Activated CD4-positive, alpha-beta T cell treated with anti-CD3 and anti-CD28 coated beads for 36 hours (primary cell): Measurements from ENCODE around the gene NTRK3. TPM values are rescaled to one million over a fixed set of nuclear protein-coding genes. Genes with fewer than 3 reads are reported as not detected.
"Not testable (repeated sequence)": the region's sequence is repeated elsewhere in the genome, so short reads cannot be mapped to it uniquely, and the experiment has no call there.

Source experiments
- ATAC-seq: fragments of 200-7000 bp; cut with Tn5 transposase; one replicate; pipeline ENCODE4 v1.10.0; 2021; ENCODE audit warnings: mild to moderate bottlenecking, moderate library complexity
- CTCF ChIA-PET: fragments of 350-600 bp; sonication (Branson Sonifier 250); formaldehyde crosslinking; loops from one replicate; lab custom pipeline; 2021; ENCODE audit warnings: antibody characterized with exemption; lab: Charles Lee
- POLR2A ChIA-PET: fragments of 350-600 bp; sonication (Branson Sonifier 250); formaldehyde crosslinking; loops from one replicate; lab custom pipeline; 2021; ENCODE audit warnings: antibody characterized with exemption, inconsistent platforms; lab: Charles Lee
- DNase-seq: peaks from one replicate; pipeline ENCODE4 v3.0.0-alpha.2; 2020
- H3K27ac Mint-ChIP-seq: one replicate; pipeline ENCODE4 v1.8.0; 2021; ENCODE audit warnings: mixed read lengths
- H3K27me3 Mint-ChIP-seq: one replicate; pipeline ENCODE4 v1.8.0; 2021; ENCODE audit warnings: mixed read lengths
- H3K36me3 Mint-ChIP-seq: one replicate; pipeline ENCODE4 v1.8.0; 2021; ENCODE audit warnings: low read depth, mixed read lengths
- H3K4me1 Mint-ChIP-seq: one replicate; pipeline ENCODE4 v1.8.0; 2021; ENCODE audit warnings: mixed read lengths
- H3K4me3 Mint-ChIP-seq: one replicate; pipeline ENCODE4 v1.8.0; 2021; ENCODE audit warnings: mild to moderate bottlenecking, moderate library complexity, mixed read lengths
- H3K9me3 Mint-ChIP-seq: one replicate; pipeline ENCODE4 v1.8.0; 2021; ENCODE audit warnings: low read depth, mixed read lengths
- intact Hi-C, 2 experiments: fragments of 100-400 bp; cut with DNase I in 1 of 2; cut with micrococcal nuclease in 1 of 2; formaldehyde crosslinking; loops; one replicate each; pipeline versions ENCODE4 v1.14.2 to v1.15.1; 2022 to 2024; cut with DNase I, micrococcal nuclease
- total RNA-seq, 2 experiments: library from RNA; stranded (reverse); gene quantifications; one replicate each; pipeline ENCODE4 v1.2.3, GENCODE V29; 2021

NTRK3 gene
- total RNA-seq, 2 experiments from 2014 or later, result 0.78 to 0.88 TPM

DNA sequence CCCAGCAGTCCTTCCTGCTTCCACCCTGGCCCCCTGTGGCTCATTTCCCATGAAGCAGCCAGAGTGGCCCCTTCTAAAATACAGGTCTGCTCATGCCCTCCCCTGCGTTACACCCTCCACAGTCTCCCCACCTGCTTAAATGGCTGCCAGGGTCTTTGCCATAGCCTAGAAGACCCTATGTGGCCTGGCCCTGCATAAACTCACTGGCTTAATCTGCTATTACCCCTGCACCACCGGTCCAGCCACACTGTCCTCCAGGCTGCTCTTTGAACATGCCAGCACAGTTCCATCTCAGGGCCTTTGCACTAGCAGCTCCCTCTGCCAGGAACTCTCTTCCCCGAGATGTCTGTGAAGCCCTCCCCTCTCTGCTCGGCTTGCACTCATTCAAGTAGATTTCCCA is 166.8 kb downstream of the NTRK3 start:
- Mint-ChIP-seq H3K36me3 (no peaks in the 10 kb centered on the region), H3K27ac (no peak overlapping the region), H3K27me3 (peaks cover 2% of the 10 kb centered on the region), H3K9me3 (no peaks in the 10 kb centered on the region), H3K4me1 (no peaks in the 10 kb centered on the region), H3K4me3 (no peak overlapping the region)
- ATAC-seq (no peak), DNase-seq (no peak)
- CTCF ChIA-PET, result no interaction called here
- POLR2A ChIA-PET, result no interaction called here
- intact Hi-C loops, result no loop called here

DNA sequence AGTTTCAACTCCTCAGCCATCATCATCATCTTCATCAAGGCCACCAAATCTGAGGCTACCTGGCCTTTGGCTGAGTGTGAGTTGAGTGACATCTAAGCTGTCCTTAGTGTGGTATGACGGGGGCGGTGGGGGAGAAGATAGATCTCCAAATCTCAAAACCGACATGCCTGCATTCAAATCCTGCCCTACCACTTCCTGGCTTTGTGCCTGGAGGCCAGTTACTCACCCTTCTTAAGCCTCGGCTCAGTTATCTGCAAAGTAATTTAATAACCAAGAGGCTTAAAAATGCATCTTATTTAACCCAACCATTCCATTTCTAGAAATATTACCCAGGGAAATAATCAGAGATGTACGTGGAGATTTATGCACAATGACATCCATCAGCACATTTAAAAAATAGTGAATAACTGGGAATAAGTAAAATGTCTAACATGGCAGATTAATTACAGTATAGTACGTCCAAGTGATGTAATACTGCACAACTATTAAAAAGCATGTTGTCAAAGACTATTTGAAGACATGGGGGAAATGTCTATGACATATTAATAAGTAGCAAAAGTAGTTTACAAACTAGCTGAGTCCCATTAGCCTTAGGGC is 167.4 kb downstream of the NTRK3 start:
- Mint-ChIP-seq H3K4me3 (no peak overlapping the region), H3K9me3 (no peaks in the 10 kb centered on the region), H3K27ac (no peak overlapping the region), H3K4me1 (no peaks in the 10 kb centered on the region), H3K36me3 (no peaks in the 10 kb centered on the region), H3K27me3 (peaks cover 2% of the 10 kb centered on the region)
- DNase-seq, result no peak
- intact Hi-C loops, result no loop called here
- ChIA-PET CTCF (no interaction called here), POLR2A (no interaction called here)
- ATAC-seq, result no peak

DNA sequence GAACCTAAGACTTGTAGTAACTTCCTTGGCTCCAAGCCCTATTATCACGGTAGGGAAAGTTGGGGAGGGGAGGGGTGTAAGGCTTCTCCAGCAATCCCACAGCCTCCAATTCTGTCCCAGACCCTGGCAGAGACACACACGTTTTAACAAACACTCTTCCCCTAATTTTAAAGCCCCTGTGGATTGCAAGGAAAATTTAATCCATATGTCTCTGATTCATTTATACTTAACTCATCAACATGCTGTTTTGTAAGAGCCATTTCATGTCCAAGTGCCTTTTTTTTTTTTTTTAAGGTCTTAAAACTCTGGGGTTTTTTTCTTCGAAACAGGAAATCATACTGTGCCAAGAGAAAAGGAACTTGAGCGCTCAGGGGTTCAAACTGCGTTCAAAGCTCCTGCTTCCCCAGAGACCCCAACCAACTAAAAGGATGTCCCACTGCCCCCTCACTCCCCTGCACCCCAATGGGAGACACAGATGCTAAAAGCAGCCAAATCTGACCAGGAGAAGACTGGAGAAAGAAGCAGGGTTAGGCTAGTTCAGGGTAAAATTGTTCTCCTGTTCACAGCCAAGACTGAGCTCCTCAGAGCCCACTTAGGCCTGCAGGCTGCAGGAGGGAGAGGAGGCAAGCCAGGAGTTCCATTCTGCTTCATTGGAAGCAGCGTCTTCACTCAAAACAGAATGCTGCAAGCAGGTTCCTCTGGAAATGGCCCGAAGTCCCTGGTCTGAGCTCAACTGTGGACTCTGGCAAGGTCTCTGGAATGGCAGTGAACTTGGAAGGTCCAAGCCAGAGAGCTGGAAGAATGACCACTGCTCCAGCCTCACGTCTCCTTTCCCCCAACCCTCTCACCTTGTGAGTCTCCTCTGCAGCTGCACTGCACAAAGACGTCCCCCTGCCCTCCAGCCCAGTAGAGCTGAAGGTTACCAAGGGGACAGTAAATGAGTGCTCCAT is 172.5 kb downstream of the NTRK3 start:
- no peak overlapping the region for H3K4me3 Mint-ChIP-seq
- no peaks in the 10 kb centered on the region for H3K27me3 Mint-ChIP-seq
- no peaks in the 10 kb centered on the region for H3K4me1 Mint-ChIP-seq
- ChIA-PET CTCF (interaction anchor here (0.7 kb wide), 1 partner anchor 869 kb away, joined by 3 read pairs; no protein-coding TSS in a partner anchor), POLR2A (no interaction called here)
- H3K9me3 Mint-ChIP-seq, result no peaks in the 10 kb centered on the region
- ATAC-seq (no peak), DNase-seq (no peak)
- no peaks in the 10 kb centered on the region for H3K36me3 Mint-ChIP-seq
- intact Hi-C loops, result no loop called here
- no peak overlapping the region for H3K27ac Mint-ChIP-seq

DNA sequence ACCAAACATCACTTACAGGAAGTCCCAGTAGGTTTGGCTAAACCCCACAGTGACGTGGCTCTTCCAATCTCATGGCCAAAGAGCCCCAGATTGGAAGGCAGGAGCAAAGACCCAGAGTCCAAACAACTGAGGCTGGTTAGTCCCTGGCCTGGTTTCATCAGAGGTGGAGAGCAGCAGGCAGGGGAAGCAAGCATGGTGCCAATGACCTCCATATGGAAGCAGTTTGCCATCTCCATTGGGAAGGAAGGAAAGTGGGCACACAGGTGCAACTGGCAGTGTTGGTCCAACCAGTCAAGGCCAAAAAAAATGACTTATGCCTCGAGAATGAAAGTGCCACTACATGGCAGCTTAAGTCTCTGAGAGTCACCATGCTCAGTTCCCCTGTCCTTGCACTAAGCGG is 175.9 kb downstream of the NTRK3 start:
- H3K9me3 Mint-ChIP-seq, result no peaks in the 10 kb centered on the region
- intact Hi-C loops, result no loop called here
- no peaks in the 10 kb centered on the region for H3K4me1 Mint-ChIP-seq
- no peaks in the 10 kb centered on the region for H3K36me3 Mint-ChIP-seq
- no peak overlapping the region for H3K4me3 Mint-ChIP-seq
- no peaks in the 10 kb centered on the region for H3K27me3 Mint-ChIP-seq
- POLR2A ChIA-PET, result no interaction called here
- no peak overlapping the region for H3K27ac Mint-ChIP-seq
- no peak for DNase-seq
- no peak for ATAC-seq
- CTCF ChIA-PET, result no interaction called here

DNA sequence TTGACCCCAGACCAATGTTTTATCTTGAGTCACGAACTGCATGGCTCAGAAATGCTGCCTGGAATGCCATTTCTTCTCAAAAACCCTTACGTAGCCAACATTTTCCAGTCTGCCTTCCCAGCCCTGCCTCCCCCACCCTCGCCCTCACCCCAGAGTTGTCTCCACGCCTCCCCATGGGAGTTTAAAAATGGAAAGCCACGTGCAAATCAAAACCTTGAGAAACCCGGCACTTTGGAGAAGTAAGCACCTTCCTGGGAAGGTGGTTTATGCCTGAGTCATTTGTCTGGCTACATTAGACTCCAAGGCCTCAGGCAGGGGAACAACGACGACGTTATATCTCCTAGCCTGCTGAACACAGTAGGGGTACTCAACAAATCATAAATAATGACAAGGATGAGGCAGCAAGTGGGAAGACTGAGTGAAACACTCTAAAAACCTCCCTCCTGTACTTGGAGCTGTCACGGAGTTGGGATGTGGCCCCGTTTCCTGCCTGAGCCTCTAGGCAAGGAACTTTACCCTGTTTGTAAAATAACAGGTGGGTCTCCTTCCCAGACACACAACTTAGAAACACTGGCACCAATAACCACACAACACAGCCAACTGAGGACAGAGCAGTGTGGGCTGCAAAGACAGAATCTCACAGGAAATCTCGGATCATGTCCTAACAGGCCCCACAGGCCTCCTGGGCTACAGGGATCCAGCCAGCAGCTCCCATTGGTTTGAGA is 179.1 kb downstream of the NTRK3 start:
- DNase-seq (no peak), ATAC-seq (no peak)
- no peaks in the 10 kb centered on the region for H3K9me3 Mint-ChIP-seq
- intact Hi-C loops, result no loop called here
- CTCF ChIA-PET, result no interaction called here
- H3K27me3 Mint-ChIP-seq, result no peaks in the 10 kb centered on the region
- no peaks in the 10 kb centered on the region for H3K36me3 Mint-ChIP-seq
- POLR2A ChIA-PET, result no interaction called here
- H3K4me1 Mint-ChIP-seq, result no peaks in the 10 kb centered on the region
- no peak overlapping the region for H3K4me3 Mint-ChIP-seq
- H3K27ac Mint-ChIP-seq, result no peak overlapping the region

DNA sequence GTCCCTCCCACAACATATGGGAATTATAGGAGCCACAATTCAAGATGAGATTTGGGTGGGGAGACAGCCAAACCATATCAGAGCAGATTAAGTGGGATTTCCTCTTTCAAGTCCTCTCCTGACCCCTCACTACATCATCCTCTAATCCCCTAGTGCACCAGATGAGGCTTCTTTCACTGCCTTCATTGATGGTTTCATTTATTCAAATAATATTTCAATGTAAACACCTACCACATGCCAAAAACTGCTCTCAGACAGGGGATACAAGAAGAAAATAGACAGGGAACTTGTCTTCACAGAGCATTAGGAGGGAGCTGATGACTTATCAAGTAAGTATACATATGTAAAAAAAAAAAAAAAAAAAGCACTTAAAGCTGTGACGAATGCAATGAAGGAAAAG is 180.2 kb downstream of the NTRK3 start:
- no peaks in the 10 kb centered on the region for H3K27me3 Mint-ChIP-seq
- no peak for ATAC-seq
- CTCF ChIA-PET, result interaction anchor here (0.8 kb wide), 1 partner anchor 91 kb away, joined by 3 read pairs; no protein-coding TSS in a partner anchor
- intact Hi-C loops, result no loop called here
- no peak overlapping the region for H3K4me3 Mint-ChIP-seq
- POLR2A ChIA-PET, result no interaction called here
- H3K36me3 Mint-ChIP-seq, result no peaks in the 10 kb centered on the region
- H3K9me3 Mint-ChIP-seq, result no peaks in the 10 kb centered on the region
- H3K4me1 Mint-ChIP-seq, result no peaks in the 10 kb centered on the region
- DNase-seq, result no peak
- H3K27ac Mint-ChIP-seq, result no peak overlapping the region

DNA sequence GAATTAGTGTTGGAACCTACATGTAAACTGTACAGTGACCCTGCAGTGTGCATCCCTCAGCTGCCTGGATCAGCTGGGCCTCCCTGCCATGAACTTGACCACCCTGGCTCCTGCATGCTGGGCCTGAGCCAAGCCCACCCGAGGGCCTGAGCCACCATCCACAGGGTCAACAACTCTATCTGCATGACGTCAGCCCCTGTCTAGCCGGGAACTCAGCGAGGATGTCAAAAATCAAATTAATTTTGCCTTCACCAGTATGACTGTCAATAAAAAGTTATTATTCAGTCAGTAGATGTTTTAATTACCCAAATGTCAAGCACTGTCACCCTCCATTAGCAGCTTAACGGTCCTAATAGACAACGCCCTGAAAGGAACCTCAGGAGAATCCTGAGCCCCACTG is 181.4 kb downstream of the NTRK3 start:
- DNase-seq, result no peak
- ATAC-seq, result no peak
- Mint-ChIP-seq H3K27ac (no peak overlapping the region), H3K9me3 (no peaks in the 10 kb centered on the region), H3K4me3 (no peak overlapping the region), H3K27me3 (no peaks in the 10 kb centered on the region), H3K4me1 (no peaks in the 10 kb centered on the region), H3K36me3 (no peaks in the 10 kb centered on the region)
- ChIA-PET POLR2A (no interaction called here), CTCF (no interaction called here)
- intact Hi-C loops, result no loop called here

DNA sequence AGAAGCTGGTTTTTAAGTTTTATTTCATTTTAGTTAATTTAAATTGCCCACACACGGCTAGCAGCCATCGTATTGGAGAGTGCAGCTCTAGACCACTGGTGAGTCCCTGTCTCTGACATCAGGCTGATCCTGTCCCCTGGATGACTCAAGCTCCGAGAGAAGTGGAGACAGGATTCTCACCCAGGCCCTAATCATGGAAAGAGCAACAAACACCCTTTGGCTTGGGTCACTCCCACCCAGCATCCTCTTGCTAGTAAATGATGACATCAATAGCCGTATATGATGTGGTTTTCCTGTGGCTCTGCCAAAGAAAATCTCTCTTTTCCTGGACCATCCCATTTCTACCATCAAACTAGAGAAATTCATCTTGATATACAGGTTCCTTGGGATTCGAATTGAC is 182.2 kb downstream of the NTRK3 start:
- ATAC-seq, result no peak
- CTCF ChIA-PET, result no interaction called here
- no peaks in the 10 kb centered on the region for H3K4me1 Mint-ChIP-seq

DNA sequence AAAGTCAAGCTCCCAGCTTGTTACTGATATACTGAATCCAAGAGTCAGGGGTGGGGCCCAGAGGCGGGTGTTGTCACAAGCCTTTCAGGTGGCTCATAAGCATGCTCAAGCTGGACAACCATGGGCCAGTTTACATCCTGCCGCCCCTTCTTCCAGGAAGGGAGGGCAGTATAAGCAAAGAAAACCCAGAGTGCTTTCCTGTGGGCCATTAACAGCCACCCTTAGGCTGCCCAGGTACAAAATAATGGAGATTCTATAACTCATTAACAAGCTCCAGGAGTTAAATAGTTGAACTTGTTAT is 183.2 kb downstream of the NTRK3 start:
- no peak for DNase-seq
- Mint-ChIP-seq H3K4me1 (no peaks in the 10 kb centered on the region), H3K27ac (no peak overlapping the region), H3K27me3 (no peaks in the 10 kb centered on the region), H3K9me3 (no peaks in the 10 kb centered on the region), H3K4me3 (no peak overlapping the region), H3K36me3 (no peaks in the 10 kb centered on the region)
- POLR2A ChIA-PET, result interaction anchor here (0.7 kb wide), 1 partner anchor 257 kb away, joined by 3 read pairs; no protein-coding TSS in a partner anchor
- CTCF ChIA-PET, result no interaction called here
- intact Hi-C loops, result no loop called here
- ATAC-seq, result no peak

More for the DNA sequence above, 182.2 kb downstream of the NTRK3 start:
- no peaks in the 10 kb centered on the region for H3K36me3 Mint-ChIP-seq
- no peak for DNase-seq
- no peak overlapping the region for H3K4me3 Mint-ChIP-seq
- POLR2A ChIA-PET, result no interaction called here
- no peaks in the 10 kb centered on the region for H3K27me3 Mint-ChIP-seq
- no peaks in the 10 kb centered on the region for H3K9me3 Mint-ChIP-seq
- no peak overlapping the region for H3K27ac Mint-ChIP-seq
- intact Hi-C loops, result no loop called here

DNA sequence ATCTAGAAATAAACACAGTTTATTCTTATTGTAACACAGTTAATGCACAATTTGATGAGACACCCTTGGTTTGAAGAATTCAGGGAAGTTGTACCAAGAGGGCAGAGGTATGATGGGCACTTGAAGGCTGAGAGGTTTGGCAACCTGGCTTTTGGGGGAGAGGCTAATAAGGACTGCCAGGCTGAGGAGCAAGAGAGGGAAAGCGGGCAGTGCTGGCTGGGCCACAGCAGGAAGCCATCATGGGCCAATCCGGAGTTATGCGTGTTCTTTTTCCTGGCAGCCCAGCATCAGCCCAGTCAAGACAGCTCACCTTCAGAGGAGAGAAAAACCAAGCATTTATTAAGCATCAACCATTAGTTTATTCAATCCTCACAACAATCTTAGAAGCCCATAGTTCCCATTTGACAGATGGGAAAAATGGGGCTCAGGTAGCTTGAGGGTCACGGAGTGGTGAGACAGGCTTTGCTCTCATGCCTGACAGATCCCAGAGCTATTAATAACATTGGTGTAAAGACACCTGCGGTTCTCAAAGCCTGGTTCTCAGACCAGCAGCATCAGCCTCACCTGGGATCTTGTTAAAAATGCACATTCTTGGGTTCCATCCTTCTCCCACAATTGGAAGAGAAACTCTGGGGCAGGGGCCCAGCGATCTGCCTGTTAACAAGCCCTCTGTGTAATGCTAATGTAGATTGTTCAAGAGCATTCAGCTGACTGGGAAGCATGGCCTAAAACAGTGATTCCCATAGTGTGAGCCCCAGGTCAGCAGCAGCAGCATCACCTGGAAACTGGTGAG is 183.7 kb downstream of the NTRK3 start:
- intact Hi-C loops, result no loop called here
- ChIA-PET POLR2A (no interaction called here), CTCF (no interaction called here)
- H3K4me1 Mint-ChIP-seq, result no peaks in the 10 kb centered on the region
- H3K27ac Mint-ChIP-seq, result no peak overlapping the region
- H3K9me3 Mint-ChIP-seq, result no peaks in the 10 kb centered on the region
- no peaks in the 10 kb centered on the region for H3K27me3 Mint-ChIP-seq
- H3K4me3 Mint-ChIP-seq, result no peak overlapping the region
- H3K36me3 Mint-ChIP-seq, result no peaks in the 10 kb centered on the region
- DNase-seq (no peak), ATAC-seq (no peak)

DNA sequence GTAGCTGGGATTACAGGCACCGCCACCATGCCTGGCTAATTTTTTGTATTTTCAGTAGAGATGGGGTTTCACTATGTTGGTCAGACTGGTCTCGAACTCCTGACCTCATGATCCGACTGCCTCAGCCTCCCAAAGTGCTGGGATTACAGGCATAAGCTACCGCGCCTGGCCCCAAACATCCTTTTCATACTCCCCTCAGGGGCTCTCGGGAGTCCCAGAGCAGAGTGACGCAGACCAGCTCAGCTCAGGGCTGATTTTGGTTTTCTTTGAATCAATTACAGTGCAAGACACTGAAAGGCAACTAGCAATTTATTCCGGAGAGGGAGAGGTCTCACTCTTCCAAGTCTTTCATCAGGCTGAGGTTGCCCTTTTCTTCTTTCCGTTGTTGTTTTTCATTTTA is 184.4 kb downstream of the NTRK3 start:
- CTCF ChIA-PET, H3K9me3 Mint-ChIP-seq, H3K4me1 Mint-ChIP-seq, H3K36me3 Mint-ChIP-seq, DNase-seq, H3K4me3 Mint-ChIP-seq, H3K27ac Mint-ChIP-seq, POLR2A ChIA-PET, ATAC-seq, intact Hi-C loops, H3K27me3 Mint-ChIP-seq: not testable (repeated sequence)
